K562 (cell line): Measurements from ENCODE around the gene ZNF333. TPM values are rescaled to one million over a fixed set of nuclear protein-coding genes. Genes with fewer than 3 reads are reported as not detected.

Experiments used
- ATAC-seq: fragments of 200-7000 bp; cut with Tn5 transposase; 3 replicates; pipeline ENCODE4 v1.9.1; 2020; ENCODE audit warnings: moderate library complexity
- BruUV-seq: library from RNA; stranded (reverse); fragments of 400-500 nt; replicated peaks from 2 replicates; lab custom pipeline; 2021; lab: Mats Ljungman, UMichigan
- CTCF ChIA-PET: fragments of 300-600 bp; formaldehyde crosslinking; extraction: SDS; loops from one replicate; lab custom pipeline; 2021; ENCODE audit warnings: low intra/inter-chr PET ratio; lab: Yijun Ruan, JAX
- POLR2A ChIA-PET: fragments of 300-600, 350-650 bp; sonication (Branson Sonifier 250); formaldehyde crosslinking; extraction: SDS; loops from one replicate; lab custom pipeline; 2021; ENCODE audit warnings: antibody characterized with exemption, inconsistent platforms; lab: Yijun Ruan, JAX
- DNase-seq, 4 experiments: peaks; one replicate each; pipeline versions ENCODE4 v3.0.0 to v3.0.0-alpha.2; 2011 to 2018; ENCODE audit warnings: low spot score in 3 of 4, mixed read lengths in 3 of 4; ENCODE audit errors: extremely low read depth in 1 of 4
- FAIRE-seq: peaks from 2 replicates; lab custom pipeline; 2011; peaks lifted over from hg19 to GRCh38; lab: Jason Lieb, UNC
- H2AFZ ChIP-seq: 2 replicates; pipeline ENCODE4 v1.6.0; 2011; ENCODE audit warnings: low read depth, low read length, control low read depth, inconsistent platforms
- H3K27ac ChIP-seq: fragments of 200-600 bp; 3 replicates; pipeline ENCODE4 v1.8.0; 2011; ENCODE audit warnings: low read depth, mild to moderate bottlenecking, control low read depth, inconsistent platforms, low read length, moderate library complexity, mixed read lengths; ENCODE audit errors: extremely low read depth
- H3K27me3 ChIP-seq, 2 experiments: fragments of 300-600 bp in 1 of 2; 2 replicates in 1 of 2; 3 replicates in 1 of 2; pipeline versions ENCODE4 v1.6.0 to v1.8.0; 2011; ENCODE audit warnings: inconsistent platforms in 2 of 2, low read length in 2 of 2, mild to moderate bottlenecking in 1 of 2, mixed read lengths in 1 of 2, moderate library complexity in 1 of 2; ENCODE audit not compliant: control insufficient read depth in 2 of 2, insufficient read depth in 2 of 2
- H3K36me3 ChIP-seq: fragments of 300-600 bp; 3 replicates; pipeline ENCODE4 v1.8.0; 2011; ENCODE audit warnings: mild to moderate bottlenecking, low read length, inconsistent platforms; ENCODE audit not compliant: control insufficient read depth, insufficient read depth
- H3K4me1 ChIP-seq, 2 experiments: fragments of 200-600 bp in 1 of 2; replicated peaks in 1 of 2; 2 replicates in 1 of 2; 3 replicates in 1 of 2; pipeline versions ENCODE4 v1.5.1 to v1.8.0; 2011; ENCODE audit warnings: inconsistent platforms in 2 of 2, low read length in 2 of 2, mild to moderate bottlenecking in 1 of 2, mixed read lengths in 1 of 2, moderate library complexity in 1 of 2; ENCODE audit not compliant: control insufficient read depth in 2 of 2, insufficient read depth in 2 of 2
- H3K4me2 ChIP-seq: 2 replicates; pipeline ENCODE4 v1.6.1; 2011; ENCODE audit warnings: low read length, control low read depth, inconsistent platforms, mixed read lengths; ENCODE audit not compliant: insufficient read depth
- H3K4me3 ChIP-seq: fragments of 200-600 bp; sonication (generic), shearing (Covaris generic); 2 replicates; pipeline ENCODE4 v1.5.1; 2016; ENCODE audit warnings: control low read depth, inconsistent platforms
- H3K79me2 ChIP-seq: fragments of 200-600 bp; 3 replicates; pipeline ENCODE4 v1.8.0; 2011; ENCODE audit warnings: low read length, inconsistent platforms; ENCODE audit not compliant: control insufficient read depth, insufficient read depth
- H3K9ac ChIP-seq, 2 experiments: 2 replicates each; pipeline versions ENCODE4 v1.6.0 to v1.6.1; 2011; ENCODE audit warnings: low read depth in 2 of 2, low read length in 2 of 2, control low read depth in 1 of 2, inconsistent platforms in 1 of 2, mild to moderate bottlenecking in 1 of 2, mixed read lengths in 1 of 2; ENCODE audit not compliant: insufficient read depth in 1 of 2
- H3K9me1 ChIP-seq: one replicate; pipeline ENCODE4 v1.6.0; 2011; ENCODE audit warnings: inconsistent platforms, mild to moderate bottlenecking, low read length, moderate library complexity; ENCODE audit not compliant: control insufficient read depth, insufficient read depth
- H3K9me3 ChIP-seq: replicated peaks from 2 replicates; pipeline ENCODE4 v1.5.1; 2011; ENCODE audit warnings: low read depth, low read length, inconsistent platforms; ENCODE audit not compliant: control insufficient read depth, insufficient read depth
- H4K20me1 ChIP-seq: replicated peaks from 2 replicates; pipeline ENCODE4 v1.6.1; 2011; ENCODE audit warnings: low read length, inconsistent platforms, mixed read lengths; ENCODE audit not compliant: control insufficient read depth, insufficient read depth
- C11orf30 ChIP-seq: fragments of 450-650 bp; IDR thresholded peaks from 2 replicates; pipeline ENCODE4 v1.6.1; 2016; ENCODE audit warnings: low read depth, mild to moderate bottlenecking
- TEAD4 ChIP-seq, 2 experiments: sonication (generic) in 1 of 2; formaldehyde crosslinking in 1 of 2; IDR thresholded peaks; 2 replicates each; pipeline versions ENCODE4 v1.6.1 to v1.8.0; 2012 to 2022; ENCODE audit warnings: borderline replicate concordance in 1 of 2, inconsistent platforms in 1 of 2, low read length in 1 of 2, mild to moderate bottlenecking in 1 of 2, missing genetic modification reagents in 1 of 2
- ZBTB11 ChIP-seq, 3 experiments: fragments of 200-800 bp in 1 of 3; fragments of 250-450 bp in 1 of 3; fragments of 450-650 bp in 1 of 3; sonication (Bioruptor Pico) in 1 of 3; sonication (Bioruptor generic) in 1 of 3; formaldehyde crosslinking in 1 of 3; IDR thresholded peaks; 2 replicates each; pipeline versions ENCODE4 v1.6.1 to v1.8.0; 2016 to 2022; ENCODE audit warnings: mild to moderate bottlenecking in 2 of 3, missing genetic modification characterization in 2 of 3, missing compliant biosample characterization in 1 of 3, moderate library complexity in 1 of 3
- WGBS: fragments of 100-300 bp; shearing (Covaris generic); methylation state at CpG from one replicate; pipeline ENCODE4 v1.1.6; 2016; ENCODE audit warnings: low coverage, mixed read lengths; ENCODE audit not compliant: insufficient coverage; ENCODE audit errors: missing lambda C conversion rate; 5-methylcytosine and 5-hydroxymethylcytosine counted together
- in situ Hi-C: fragments of 300-500 bp; cut with MboI; formaldehyde crosslinking; loops from 4 replicates; pipeline ENCODE4 v1.15.0; 2018; ENCODE audit warnings: inconsistent platforms, mixed read lengths
- intact Hi-C: fragments of 100-400 bp; cut with micrococcal nuclease; formaldehyde crosslinking; loops from 2 replicates; pipeline ENCODE4 v1.14.2; 2022
- polyA plus RNA-seq, 8 experiments: library from polyadenylated mRNA; depleted of rRNA in 4 of 8; stranded (reverse) in 5 of 8; unstranded in 3 of 8; fragments of >200 nt; fragmentation: Nextera tagmentation in 2 of 8; fragmentation: Illumina TruSeq in 1 of 8; extraction: Ambion mirVana in 2 of 8; extraction: Trizol in 1 of 8; gene quantifications; 2 replicates each; pipeline versions ENCODE4 v1.2.1 to v1.2.3, GENCODE V29; 2011 to 2014; ENCODE audit warnings: inconsistent platforms in 1 of 8, missing spikeins in 1 of 8
- total RNA-seq, 7 experiments: library from RNA; depleted of rRNA in 6 of 7; stranded (reverse); fragments of >200 nt in 6 of 7; fragmentation: Illumina TruSeq in 2 of 7; extraction: Trizol in 2 of 7; gene quantifications; 2 replicates each; pipeline versions ENCODE4 v1.2.1 to v1.2.3, GENCODE V29; 2011 to 2021; ENCODE audit warnings: low replicate concordance in 1 of 7
- TF ChIP-seq, protein P1 (sequence below): sonication (generic); formaldehyde crosslinking; IDR thresholded peaks from 2 replicates; pipeline ENCODE4 v1.8.0; 2023; ENCODE audit warnings: missing genetic modification reagents, mild to moderate bottlenecking, borderline replicate concordance

ZNF333 gene
- total and polyA plus RNA-seq, 9 of the 15 experiments (the other 6 are each of a cell fraction or from before 2014, with no cell fraction given), result 2.8 to 10.3 (median 6.3) TPM

DNA sequence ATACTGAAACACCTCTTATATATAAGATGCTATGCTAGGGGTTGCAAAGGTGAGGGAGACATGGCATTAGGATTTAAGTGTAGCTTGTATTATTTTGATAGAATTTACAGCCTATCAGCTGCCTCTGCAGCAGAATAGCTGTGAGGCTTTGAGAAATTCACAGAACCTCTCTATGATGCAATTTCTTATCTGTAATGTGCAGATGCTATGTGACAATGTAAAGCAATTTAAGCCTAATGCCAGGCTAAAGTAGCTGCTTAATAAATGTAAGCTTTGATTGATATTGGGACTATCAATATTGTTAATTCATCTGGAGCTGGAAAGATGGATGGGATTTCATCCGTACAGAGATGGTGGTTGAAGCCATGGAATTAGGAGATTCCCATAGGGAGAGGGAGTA, 16.8 kb upstream of the ZNF333 start (continued):
- TF ChIP-seq ZBTB11 (CRISPR knock-in tag; IDR thresholded peaks at IDR 0.05), result no peak
- TF ChIP-seq TEAD4 (IDR thresholded peaks at IDR 0.05; ENCODE audit: low read length), result peak; percentile 68
- TF ChIP-seq TEAD4 (CRISPR knock-in tag; IDR thresholded peaks at IDR 0.05; ENCODE audit: borderline replicate concordance), result no peak
- TF ChIP-seq, all 486 proteins: peak for 13

- Histone ChIP-seq H4K20me1 (no peaks in the 10 kb centered on the region), H3K9me3 (no peaks in the 10 kb centered on the region), H3K27me3 (peaks cover 11 to 30% of the 10 kb centered on the region in 2 experiments; a peak in 4 of 5 replicates), H3K79me2 (no peaks in the 10 kb centered on the region), H3K4me3 (no peak within 1 kb of the TSS), H2AFZ (no peak within 1 kb of the TSS), H3K4me2 (no peak within 1 kb of the TSS), H3K9me1 (no peaks in the 10 kb centered on the region), H3K27ac (no peak within 1 kb of the TSS), H3K4me1 (peaks cover 0 to 3% of the 10 kb centered on the region in 2 experiments; a peak in 1 of 5 replicates), H3K36me3 (no peaks in the 10 kb centered on the region)
- 3% methylated on average over 6 of the region's 6 CpGs for WGBS
- POLR2A ChIA-PET, result interaction anchor here (0.6 to 2.6 kb wide), 3 partner anchors 11 to 1505 kb away, joined by 3 to 9 read pairs (median 3); no protein-coding TSS in a partner anchor
- in situ Hi-C loops (no loop called here), intact Hi-C loops (no loop called here)
- no TSS peak for BruUV-seq
- no peak for DNase-seq
- ATAC-seq, result no peak
- CTCF ChIA-PET, result no interaction called here
- FAIRE-seq, result no peak
- TF ChIP-seq, protein P1, sequence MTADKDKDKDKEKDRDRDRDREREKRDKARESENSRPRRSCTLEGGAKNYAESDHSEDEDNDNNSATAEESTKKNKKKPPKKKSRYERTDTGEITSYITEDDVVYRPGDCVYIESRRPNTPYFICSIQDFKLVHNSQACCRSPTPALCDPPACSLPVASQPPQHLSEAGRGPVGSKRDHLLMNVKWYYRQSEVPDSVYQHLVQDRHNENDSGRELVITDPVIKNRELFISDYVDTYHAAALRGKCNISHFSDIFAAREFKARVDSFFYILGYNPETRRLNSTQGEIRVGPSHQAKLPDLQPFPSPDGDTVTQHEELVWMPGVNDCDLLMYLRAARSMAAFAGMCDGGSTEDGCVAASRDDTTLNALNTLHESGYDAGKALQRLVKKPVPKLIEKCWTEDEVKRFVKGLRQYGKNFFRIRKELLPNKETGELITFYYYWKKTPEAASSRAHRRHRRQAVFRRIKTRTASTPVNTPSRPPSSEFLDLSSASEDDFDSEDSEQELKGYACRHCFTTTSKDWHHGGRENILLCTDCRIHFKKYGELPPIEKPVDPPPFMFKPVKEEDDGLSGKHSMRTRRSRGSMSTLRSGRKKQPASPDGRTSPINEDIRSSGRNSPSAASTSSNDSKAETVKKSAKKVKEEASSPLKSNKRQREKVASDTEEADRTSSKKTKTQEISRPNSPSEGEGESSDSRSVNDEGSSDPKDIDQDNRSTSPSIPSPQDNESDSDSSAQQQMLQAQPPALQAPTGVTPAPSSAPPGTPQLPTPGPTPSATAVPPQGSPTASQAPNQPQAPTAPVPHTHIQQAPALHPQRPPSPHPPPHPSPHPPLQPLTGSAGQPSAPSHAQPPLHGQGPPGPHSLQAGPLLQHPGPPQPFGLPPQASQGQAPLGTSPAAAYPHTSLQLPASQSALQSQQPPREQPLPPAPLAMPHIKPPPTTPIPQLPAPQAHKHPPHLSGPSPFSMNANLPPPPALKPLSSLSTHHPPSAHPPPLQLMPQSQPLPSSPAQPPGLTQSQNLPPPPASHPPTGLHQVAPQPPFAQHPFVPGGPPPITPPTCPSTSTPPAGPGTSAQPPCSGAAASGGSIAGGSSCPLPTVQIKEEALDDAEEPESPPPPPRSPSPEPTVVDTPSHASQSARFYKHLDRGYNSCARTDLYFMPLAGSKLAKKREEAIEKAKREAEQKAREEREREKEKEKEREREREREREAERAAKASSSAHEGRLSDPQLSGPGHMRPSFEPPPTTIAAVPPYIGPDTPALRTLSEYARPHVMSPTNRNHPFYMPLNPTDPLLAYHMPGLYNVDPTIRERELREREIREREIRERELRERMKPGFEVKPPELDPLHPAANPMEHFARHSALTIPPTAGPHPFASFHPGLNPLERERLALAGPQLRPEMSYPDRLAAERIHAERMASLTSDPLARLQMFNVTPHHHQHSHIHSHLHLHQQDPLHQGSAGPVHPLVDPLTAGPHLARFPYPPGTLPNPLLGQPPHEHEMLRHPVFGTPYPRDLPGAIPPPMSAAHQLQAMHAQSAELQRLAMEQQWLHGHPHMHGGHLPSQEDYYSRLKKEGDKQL (CRISPR knock-in tag), result no peak
- peak; percentile 19; the same call in 1 of the 2 replicates for TF ChIP-seq C11orf30
- TF ChIP-seq, all 486 proteins: peak for 1
- H3K9ac ChIP-seq, result no peak within 1 kb of the TSS
These were observed 15.1 kb upstream of the ZNF333 start, which contains the start of gene ADGRE3 for GRCh38 chr19:14674764-14675163. Gene ADGRE3, minus strand, starts transcription at chr19:14674844. Its CDS starts 74 bp downstream, at chr19:14674770.
